ENCODE measurements around the gene AGPAT2.

Gene AGPAT2

DNA sequence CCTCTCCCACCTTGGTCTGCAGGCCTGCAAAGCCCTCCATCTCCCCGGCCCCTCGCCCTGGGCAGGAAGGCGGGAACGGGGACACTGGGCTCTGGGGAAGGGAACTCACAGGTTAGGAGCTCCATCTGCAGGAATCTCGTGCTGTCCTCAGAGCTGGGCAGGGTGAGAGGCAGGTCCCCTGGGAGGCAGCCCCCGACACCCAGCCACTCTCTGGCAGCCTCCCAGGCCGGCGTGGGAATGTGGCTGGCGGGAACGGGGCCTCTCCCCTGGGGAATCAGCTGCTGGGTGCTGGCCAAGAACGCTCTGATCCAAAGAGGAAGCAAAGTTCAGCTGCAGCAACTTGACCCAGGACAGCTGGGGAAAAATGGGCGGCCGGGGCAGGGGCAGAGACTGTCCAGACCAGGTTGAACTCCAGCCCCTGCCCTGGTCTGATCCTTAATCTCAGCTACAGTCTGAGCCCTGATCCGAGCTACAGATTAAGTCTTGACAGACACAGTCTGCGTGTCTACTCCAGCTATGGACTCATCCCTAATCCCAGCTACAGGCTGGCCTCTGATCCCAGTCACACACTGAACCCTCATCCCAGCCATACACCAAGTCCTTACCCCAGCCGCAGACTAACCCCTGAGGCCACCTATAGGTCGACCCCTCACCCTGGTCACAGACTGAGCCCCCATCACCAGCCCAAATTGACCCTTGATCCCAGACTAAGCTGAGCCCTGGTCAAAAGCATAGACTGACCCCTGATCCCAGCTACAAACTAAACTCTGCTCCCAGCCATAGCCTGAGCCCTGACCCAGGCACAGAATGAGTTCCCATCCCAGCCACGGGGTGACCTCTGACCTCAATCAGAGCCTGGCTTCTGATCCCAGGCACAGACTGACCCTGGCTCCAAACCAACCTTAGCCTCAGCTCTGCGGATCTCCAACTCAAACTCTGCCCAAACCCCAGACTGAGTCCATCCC, 61.9 kb downstream of the AGPAT2 start:
- no peak for DNase-seq (ENCODE audit: low spot score)

DNA sequence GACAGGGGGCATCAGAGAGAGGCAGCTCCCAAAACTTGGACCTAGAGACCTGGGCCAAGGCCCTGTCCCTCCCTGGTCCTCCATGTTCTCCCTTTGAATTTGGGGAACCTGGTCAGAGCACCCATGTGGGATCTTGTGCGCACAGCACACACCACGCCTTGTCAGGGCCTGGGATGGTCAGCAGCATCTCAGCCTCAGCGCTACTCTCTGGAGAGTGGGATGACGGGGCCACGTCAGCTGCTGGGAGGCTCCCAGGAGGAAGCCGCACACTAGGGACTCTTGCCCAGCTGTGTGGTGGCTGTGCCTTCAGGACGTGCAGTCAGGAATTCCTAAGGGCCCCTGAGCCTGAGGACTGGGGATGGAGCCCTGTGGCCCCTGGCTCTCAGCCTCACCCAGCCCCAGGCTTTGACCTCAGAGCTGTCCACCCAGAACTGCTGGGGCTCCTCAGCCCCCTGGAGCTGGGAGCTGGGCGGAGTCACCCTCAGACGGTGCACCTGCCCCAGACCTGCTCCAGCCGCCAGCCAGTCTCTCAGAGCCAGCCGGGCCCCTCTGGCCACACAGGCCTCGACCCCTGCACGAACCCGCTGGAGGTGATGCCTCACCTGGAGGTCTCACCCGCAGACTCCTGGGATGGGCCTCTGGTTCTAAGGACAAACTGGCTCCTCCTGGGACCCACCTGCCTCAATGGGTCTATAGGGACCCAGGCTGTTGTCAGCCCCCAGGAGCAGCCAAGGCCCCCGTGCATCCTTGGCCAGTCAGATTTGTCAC, 62.9 kb downstream of the AGPAT2 start:
- DNase-seq (ENCODE audit: low spot score), result no peak

DNA sequence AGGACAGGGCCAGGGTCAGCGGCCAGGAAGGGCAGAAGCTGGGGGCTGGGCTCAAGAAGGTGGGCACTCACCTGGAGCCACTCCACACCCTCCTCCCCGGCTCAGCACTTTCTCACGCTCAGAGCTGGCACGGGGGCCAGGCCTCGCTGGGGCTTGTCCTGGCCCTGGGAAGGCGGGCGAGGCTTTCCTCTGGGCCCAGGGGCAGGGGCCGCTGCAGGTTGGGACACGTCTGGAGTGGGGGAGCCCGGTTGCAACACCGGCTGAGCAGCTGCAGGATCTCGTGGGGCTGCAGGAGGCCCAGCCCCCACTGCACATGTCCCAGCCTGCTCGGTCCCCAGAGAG, 63.4 kb downstream of the AGPAT2 start:
- DNase-seq (ENCODE audit: low spot score), result no peak

All from germinal center (tissue), 1 donor.